Measurements from ENCODE around the gene ILKAP.

GRCh38 chr2:238247841-238248453 is 44.5 kb upstream of the ILKAP start:
- TF ChIP-seq, protein P1, sequence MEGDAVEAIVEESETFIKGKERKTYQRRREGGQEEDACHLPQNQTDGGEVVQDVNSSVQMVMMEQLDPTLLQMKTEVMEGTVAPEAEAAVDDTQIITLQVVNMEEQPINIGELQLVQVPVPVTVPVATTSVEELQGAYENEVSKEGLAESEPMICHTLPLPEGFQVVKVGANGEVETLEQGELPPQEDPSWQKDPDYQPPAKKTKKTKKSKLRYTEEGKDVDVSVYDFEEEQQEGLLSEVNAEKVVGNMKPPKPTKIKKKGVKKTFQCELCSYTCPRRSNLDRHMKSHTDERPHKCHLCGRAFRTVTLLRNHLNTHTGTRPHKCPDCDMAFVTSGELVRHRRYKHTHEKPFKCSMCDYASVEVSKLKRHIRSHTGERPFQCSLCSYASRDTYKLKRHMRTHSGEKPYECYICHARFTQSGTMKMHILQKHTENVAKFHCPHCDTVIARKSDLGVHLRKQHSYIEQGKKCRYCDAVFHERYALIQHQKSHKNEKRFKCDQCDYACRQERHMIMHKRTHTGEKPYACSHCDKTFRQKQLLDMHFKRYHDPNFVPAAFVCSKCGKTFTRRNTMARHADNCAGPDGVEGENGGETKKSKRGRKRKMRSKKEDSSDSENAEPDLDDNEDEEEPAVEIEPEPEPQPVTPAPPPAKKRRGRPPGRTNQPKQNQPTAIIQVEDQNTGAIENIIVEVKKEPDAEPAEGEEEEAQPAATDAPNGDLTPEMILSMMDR (IDR thresholded peaks at IDR 0.05), result no peak
- TF ChIP-seq EZH2 (IDR thresholded peaks at IDR 0.05; ENCODE audit: borderline replicate concordance, insufficient read depth, low read depth, low read length, poor library complexity, severe bottlenecking), result no peak
